ENCODE data around the gene PRCD.
"Not testable (repeated sequence)": the region's sequence is repeated elsewhere in the genome, so short reads cannot be mapped to it uniquely, and the experiment has no call there.

PRCD gene

DNA sequence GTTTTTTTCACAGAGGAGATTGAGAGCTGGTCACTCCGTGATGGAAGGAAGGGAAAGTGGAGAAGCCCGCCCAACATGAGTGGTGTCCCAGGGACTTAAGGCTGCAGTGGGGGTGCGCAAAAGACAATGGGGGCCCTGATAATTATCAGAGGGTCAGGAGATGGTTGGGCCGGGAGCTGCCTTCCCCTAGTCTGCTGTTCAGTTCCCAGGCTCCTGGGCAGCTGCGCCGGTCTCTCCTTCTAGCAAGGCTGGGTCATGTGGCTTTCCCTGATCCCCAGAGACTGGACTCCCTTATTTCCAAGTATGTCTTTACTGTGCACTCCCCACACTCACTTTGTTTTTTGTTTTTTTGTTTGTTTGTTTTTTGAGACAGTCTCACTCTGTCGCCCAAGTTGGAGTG is 18.6 kb upstream of the PRCD start:
- DNase-seq (ENCODE audit: low spot score) = no peak
- in situ Hi-C loops (cut with MboI; ENCODE audit: low pct_unique_long_range_greater_than_20kb, low sequenced_read_pairs, unreplicated experiment) = loop anchor here (10.0 kb wide), 1 partner anchor 164 kb away; no protein-coding TSS in a partner anchor
- TF ChIP-seq, protein P1, sequence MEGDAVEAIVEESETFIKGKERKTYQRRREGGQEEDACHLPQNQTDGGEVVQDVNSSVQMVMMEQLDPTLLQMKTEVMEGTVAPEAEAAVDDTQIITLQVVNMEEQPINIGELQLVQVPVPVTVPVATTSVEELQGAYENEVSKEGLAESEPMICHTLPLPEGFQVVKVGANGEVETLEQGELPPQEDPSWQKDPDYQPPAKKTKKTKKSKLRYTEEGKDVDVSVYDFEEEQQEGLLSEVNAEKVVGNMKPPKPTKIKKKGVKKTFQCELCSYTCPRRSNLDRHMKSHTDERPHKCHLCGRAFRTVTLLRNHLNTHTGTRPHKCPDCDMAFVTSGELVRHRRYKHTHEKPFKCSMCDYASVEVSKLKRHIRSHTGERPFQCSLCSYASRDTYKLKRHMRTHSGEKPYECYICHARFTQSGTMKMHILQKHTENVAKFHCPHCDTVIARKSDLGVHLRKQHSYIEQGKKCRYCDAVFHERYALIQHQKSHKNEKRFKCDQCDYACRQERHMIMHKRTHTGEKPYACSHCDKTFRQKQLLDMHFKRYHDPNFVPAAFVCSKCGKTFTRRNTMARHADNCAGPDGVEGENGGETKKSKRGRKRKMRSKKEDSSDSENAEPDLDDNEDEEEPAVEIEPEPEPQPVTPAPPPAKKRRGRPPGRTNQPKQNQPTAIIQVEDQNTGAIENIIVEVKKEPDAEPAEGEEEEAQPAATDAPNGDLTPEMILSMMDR (IDR thresholded peaks at IDR 0.05; ENCODE audit: extremely low read depth, insufficient read depth, missing control alignments) = no peak

DNA sequence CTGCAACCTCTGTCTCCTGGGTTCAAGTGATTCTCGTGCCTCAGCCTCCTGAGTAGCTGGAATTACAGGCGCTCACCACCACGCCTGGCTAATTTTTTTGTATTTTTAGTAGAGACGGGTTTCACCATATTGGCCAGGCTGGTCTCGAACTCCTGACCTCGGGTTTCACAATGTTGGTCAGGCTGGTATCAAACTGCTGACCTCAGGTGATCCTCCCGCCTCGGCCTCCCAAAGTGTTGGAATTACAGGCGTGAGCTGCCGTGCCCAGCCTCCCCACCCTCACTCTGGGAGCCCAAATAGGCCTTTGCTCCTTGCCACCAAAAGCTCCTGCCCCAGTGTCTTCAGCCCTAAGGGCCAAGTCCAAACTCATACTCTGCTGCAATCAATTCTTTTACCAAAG is 18.2 kb upstream of the PRCD start:
- not testable (repeated sequence) for DNase-seq (ENCODE audit: low spot score)
- in situ Hi-C loops (cut with MboI; ENCODE audit: low pct_unique_long_range_greater_than_20kb, low sequenced_read_pairs, unreplicated experiment) = loop anchor here (10.0 kb wide), 1 partner anchor 163 kb away; no protein-coding TSS in a partner anchor

DNA sequence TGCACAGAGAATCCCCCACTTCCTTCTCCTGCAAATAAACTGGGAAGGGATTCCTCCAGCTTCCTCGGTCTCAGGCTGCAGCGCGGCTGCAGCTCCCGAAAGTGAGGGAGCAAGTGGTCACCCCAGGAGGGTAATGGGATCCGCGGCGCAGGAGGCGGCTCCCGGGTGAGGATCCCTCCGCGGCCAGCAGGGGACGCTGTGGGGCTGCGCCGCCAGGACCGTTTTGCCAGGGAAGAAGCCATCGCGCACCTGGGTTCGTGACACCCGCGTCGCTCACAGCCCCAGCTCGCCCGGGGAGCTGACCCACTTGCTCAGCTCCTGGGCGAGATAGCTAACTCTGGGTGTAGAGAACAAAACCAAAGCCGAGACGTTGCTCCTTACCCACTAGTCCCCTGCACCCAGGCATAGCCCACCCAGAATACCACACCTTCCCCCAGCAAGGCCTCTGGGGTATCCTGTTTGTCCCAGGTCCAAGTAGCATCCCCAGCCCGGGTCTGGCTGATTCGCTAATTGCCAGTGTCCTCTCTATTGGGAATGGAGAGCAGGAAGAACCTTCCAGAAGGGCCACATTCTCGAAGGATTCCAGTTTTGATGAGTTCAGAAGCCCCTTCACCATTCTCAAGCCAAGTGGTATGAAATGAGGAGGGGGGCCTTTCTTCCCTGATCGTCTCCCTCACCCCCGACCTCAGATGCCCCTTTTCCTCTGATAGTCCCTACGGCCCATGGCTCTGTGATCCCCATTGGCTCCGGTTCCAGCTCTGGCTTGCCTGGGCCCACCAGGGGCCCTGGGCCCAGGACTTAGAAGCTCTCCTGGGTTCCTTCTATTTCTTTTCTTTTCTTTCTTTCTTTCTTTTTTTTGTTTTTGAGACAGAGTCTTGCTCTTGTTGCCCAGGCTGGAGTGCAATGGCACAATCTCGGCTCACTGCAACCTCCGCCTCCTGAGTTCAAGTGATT is 16.5 kb upstream of the PRCD start:
- TF ChIP-seq, protein P1 (IDR thresholded peaks at IDR 0.05; ENCODE audit: extremely low read depth, insufficient read depth, missing control alignments) = peak; percentile 99
- DNase-seq (ENCODE audit: low spot score) = peak; percentile 86
- in situ Hi-C loops (cut with MboI; ENCODE audit: low pct_unique_long_range_greater_than_20kb, low sequenced_read_pairs, unreplicated experiment) = loop anchor here (10.0 kb wide), 1 partner anchor 161 kb away; no protein-coding TSS in a partner anchor

DNA sequence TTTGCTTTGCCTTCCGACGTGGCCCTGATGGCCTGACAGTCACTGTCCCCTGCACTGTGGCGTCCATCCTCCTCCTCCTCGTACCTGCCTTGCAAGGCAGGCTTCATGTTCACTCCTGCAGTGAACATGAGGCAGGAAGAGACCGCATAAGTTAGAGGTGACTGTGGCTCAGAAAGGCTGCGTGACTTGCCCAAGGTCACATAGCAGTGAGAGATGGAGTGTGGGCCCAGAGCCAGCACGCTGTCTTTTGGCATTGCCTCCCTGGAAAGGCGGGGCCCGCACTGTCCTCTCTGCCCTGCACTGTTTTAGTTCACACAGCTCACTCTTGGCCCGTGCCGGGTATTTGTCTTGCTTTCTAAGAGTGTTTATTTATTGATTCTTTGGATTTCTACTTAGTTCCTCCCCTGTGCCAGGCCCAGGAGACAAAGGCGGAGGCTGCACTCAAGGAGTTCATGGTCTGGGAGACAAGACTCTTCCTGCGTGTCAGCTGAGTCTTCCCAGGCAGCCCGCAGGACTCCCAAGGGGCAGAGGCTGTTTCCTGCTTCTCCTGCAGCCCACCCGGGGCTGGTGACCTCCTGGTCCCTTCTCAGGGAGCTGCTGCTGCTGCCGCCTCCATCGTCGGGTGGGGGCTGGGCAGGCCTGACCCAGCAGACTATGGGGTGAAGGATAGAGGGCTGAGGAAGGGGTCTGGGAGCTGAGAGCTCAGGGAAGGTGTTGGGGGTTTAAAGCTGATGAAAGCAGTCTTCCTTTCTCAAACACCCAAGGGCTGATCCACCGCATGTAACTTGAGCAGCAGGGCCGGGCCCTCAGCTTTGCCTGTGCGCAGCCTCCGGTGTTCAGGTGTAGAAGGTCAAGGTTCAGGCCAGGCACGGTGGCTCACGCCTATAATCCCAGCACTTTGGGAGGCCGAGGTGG is 15.0 kb upstream of the PRCD start:
- TF ChIP-seq, protein P1 (IDR thresholded peaks at IDR 0.05; ENCODE audit: extremely low read depth, insufficient read depth, missing control alignments) = no peak
- DNase-seq (ENCODE audit: low spot score) = no peak
- in situ Hi-C loops (cut with MboI; ENCODE audit: low pct_unique_long_range_greater_than_20kb, low sequenced_read_pairs, unreplicated experiment) = loop anchor here (10.0 kb wide), 1 partner anchor 160 kb away; no protein-coding TSS in a partner anchor

DNA sequence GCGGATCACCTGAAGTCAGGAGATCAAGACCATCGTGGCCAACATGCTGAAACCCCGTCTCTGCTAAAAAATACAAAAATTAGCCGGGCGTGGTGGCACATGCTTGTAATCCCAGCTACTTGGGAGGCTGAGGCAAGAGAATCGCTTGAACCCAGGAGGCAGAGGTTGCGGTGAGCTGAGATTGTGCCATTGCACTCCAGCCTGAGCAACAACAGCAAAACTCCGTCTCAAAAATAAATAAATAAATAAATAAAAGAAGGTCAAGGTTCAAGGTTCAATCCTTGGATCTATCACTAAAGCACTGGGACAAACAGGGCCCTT is 14.4 kb upstream of the PRCD start:
- not testable (repeated sequence) for DNase-seq (ENCODE audit: low spot score)
- in situ Hi-C loops (cut with MboI; ENCODE audit: low pct_unique_long_range_greater_than_20kb, low sequenced_read_pairs, unreplicated experiment) = loop anchor here (10.0 kb wide), 1 partner anchor 159 kb away; no protein-coding TSS in a partner anchor

DNA sequence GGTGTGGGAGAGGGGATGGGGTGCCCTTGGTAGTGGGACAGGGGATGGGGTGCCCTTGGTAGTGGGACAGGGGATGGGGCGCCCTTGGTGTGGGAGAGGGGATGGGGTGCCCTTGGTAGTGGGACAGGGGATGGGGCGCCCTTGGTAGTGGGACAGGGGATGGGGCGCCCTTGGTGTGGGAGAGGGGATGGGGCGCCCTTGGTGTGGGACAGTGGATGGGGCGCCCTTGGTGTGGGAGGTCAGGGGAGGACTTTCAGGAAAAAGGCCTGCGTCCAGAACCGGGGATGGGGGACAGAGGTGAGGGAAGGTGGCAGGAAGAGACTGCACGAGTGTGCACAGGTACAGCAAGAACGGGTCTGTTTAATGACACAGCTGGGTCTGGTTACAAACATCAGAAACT is 12.8 kb upstream of the PRCD start:
- in situ Hi-C loops (cut with MboI; ENCODE audit: low pct_unique_long_range_greater_than_20kb, low sequenced_read_pairs, unreplicated experiment) = loop anchor here (10.0 kb wide), 1 partner anchor 158 kb away; no protein-coding TSS in a partner anchor
- not testable (repeated sequence) for DNase-seq (ENCODE audit: low spot score)

DNA sequence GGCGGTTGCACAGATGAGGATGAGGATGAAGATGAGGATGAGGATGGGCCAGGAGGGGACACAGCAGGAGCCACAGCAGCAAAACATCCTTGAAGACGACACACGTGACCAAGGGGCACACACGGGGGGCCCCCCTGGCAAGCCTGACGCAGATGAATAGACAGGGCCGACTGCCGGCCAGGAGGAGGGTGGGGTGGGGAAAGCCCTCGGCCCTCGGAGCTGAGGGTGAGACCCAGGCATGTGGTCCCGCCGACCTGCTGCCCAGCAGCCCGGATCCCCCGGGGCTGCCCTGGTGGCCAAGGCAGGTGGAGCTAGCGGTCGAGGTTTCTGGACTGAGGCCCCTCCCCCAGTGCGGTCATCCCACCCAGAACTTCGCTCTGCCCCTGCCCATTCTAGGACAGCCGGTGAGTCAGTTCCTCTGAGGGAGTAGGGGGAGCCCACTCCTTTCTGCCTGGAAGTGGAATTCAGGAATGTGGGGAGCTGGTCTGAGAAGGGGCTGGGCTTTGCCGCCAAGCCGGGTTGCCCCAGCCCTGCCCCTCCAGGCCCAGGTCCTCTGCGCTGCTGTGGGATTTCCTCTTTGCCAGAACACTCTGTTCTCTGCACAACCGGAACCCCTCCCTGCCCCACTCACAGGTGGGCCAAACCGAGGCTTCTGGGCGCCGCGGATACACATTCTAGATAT is 12.3 kb upstream of the PRCD start:
- TF ChIP-seq, protein P1 (IDR thresholded peaks at IDR 0.05; ENCODE audit: extremely low read depth, insufficient read depth, missing control alignments) = no peak
- peak; percentile 60 for DNase-seq (ENCODE audit: low spot score)
- in situ Hi-C loops (cut with MboI; ENCODE audit: low pct_unique_long_range_greater_than_20kb, low sequenced_read_pairs, unreplicated experiment) = loop anchor here (10.0 kb wide), 1 partner anchor 157 kb away; no protein-coding TSS in a partner anchor
